ENCODE results near the gene ZNF135.

ZNF135 gene

DNA sequence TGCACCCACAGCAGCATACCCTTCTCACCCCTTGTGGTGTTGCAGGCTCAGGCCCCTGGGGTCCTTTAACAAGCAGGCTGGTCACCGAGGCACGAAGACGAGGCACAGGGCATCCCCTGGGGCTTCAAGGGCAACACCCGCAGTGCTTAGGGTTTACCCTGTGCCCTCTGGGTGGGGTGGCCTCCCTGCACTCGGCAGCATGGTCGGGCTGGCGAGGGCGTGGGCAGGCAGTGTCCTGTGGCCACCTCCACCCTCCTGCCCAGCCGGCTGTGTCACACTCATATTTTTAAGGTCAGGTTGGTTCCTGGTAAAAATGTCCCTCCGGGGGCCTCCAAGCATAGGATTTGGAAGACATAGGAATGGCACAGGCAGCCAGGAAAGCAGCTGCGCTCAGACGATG lies 11.4 kb upstream of the ZNF135 start:
- no peak for DNase-seq

DNA sequence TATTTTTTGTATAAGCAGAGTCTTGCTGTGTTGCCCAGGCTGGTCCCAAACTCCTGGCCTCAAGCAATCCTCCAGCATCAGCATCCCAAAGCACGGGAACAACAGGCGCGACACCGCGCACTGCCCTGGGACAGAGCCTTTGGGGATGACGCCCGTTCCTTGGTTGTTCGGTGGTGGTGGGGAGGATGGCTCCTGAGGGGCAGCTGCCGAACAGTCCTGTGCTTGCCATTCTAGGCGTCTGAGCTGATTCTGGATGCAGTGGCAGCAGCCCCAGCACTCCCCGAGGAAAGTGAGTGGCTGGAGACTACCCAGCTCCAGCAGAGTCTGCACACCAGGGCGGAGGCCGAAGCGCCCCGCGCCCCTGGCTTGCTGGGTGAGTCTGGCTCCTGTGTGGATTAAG lies 6.8 kb upstream of the ZNF135 start:
- DNase-seq = no peak

DNA sequence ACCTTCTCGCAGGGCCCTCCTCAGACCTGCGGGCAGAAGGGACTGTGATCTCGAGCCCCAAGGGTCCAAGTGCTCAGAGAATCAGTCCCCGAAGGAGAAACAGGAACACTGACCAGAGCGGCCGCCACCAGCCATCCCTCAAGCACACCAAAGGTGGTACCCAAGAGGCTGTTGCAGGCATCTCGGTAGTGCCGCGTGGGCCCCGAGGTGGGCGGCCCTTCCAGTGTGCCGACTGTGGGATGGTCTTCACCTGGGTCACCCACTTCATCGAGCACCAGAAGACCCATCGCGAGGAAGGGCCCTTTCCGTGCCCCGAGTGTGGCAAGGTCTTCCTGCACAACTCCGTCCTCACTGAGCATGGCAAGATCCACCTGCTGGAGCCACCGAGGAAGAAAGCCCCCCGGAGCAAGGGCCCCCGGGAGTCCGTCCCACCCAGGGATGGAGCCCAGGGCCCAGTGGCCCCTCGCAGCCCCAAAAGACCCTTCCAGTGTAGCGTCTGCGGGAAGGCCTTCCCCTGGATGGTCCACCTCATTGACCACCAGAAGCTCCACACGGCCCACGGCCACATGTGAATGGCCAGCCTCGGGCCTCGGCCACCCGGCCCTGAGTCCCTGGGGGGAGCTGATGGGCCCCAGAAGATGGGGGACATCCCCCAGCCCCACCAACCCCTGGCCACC lies 5.5 kb upstream of the ZNF135 start:
- no peak for DNase-seq

DNA sequence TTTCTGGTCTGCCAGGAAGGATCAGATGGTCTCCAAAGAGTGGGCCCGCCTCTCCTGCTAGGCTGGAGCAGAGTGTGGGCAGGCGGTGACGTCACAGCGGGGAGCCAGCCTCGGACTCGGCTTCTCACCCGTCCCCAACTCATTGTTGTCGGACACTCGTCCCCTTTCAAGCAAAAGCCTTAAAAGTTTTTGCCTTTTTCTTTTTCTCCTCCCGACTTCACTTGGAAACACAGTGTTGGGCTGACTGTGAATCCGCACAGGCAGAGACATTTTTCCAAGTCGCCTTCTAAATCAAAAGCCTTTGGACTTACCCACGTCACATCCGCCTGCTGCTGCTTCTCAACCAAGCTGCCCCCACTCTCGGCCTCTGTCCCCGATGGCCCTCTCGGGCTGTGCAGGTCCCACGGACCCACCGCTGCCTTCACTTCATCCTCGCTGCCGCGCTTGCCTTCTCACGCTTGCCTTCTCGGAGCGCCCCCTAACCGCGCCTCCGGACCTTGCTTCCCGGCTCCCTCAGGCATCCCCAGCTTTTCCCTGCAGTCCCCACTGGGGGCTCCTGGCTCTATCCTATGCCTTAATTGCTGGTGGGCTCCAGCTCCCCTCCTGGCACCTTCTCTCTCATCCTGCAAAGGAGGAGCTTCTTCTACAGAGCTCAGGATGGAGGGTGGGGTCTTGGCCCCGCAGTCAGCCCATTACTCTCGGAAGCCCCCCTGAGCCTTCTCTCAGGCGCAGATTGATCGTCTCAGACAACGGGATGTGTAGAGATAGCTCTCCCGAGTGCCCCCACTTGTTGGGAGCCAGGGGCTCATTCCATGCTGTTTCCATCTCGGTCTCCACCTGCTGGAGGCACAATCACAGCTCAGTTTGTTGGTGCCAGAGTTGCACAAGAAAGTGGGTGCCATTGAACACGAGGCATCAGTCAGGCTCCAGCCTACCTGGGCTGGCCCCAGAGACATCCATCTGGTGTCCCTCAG lies 3.9 kb upstream of the ZNF135 start:
- DNase-seq = no peak

DNA sequence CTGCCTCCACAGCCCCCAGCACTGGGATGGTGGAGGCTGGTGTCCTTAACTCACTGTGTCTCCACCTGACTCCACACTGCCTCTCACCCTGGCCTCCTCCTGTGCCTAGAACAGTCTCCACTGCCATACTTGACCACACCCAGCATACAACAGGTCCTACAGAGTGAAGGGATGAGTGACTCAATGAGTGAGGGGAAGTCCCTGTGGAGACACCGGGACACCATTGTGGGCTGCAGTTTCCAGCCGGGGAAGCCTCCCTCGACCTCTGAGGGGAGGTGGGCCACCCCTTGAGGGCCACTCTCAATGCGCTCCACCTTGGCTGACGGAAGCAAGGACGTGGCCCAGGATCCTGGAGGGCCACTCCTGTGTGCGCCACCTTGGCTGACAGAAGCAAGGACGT lies 2.8 kb upstream of the ZNF135 start:
- no peak for DNase-seq

DNA sequence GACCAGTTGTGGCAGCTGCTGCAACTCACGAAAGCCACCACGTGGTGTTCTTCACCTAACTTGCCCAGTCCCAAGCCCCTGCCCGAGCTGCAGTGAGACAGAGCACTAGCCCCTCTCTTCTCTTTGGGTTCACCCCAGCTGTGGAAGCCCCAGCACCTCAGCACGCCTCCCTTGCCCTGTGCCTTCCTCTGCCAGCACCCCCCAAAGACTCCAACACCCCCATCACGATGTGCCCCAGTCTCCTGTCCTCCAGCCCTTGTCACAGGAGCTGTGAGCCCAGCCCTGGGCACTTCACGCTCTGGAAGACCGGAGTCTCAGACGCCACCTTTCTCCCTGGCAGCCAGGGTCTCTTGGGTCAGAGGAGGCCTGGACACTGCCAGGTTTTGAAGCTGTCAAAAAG lies 2.2 kb upstream of the ZNF135 start:
- DNase-seq = no peak

DNA sequence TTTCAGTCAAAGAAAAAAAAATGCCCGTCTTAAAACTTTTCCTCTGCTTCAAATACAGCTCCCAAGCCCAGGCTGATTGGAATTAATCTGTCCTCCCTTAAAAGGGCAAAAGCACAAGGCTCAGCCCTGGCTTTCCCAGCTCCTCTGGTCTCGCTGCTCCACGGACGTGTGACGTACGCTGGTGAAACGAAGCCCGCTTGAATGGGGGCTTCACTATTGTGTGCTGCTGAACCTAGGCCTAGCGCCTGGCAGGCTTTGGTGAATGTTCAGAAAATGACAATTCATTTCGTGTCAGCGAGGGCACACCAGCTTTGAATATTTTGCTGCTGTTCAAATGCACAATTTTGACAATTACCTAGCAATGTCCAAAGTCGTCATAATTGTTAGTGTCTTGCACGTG lies 615 bp upstream of the ZNF135 start:
- no peak for DNase-seq

DNA sequence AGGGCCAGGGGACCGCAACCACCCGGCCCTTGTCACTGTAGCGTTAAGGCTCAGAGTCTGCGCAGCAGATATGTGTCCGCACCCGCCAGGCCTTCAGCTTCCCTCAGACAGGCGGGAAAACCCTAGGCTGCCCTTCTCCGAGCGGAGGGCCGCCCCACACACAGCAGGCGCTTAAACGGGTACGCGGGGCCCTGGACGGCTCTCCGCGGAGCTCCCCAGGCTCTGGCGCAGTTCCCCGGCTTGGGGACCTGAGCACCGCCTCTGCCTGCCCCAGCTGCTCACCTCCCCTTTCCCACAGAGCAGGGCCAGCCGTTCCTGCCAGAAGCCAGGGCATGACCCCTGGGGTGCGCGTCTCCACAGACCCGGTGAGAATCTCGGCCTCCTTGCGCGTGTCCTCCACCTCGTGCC lies 593 bp downstream of the ZNF135 start:
- no peak for DNase-seq

DNA sequence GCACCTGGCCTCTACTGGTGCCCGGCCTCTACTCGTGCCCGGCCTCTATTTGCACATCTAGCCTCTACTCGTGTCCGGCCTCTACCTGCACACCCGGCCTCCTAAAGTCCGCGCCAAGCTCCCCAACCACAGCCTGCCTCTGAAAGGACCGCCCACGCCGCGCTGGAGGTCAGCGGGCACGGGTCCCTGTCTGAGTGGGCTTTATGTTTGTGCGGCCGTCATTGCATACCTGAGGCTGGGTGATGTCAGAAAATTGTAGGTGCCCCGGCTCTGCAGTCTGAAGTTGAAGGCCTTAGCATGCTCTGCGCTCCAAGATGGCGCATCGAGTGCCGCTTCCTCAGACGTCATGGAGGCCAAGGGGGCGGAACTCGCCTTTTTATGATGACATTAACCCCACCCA lies 1.1 kb downstream of the ZNF135 start:
- no peak for DNase-seq

DNA sequence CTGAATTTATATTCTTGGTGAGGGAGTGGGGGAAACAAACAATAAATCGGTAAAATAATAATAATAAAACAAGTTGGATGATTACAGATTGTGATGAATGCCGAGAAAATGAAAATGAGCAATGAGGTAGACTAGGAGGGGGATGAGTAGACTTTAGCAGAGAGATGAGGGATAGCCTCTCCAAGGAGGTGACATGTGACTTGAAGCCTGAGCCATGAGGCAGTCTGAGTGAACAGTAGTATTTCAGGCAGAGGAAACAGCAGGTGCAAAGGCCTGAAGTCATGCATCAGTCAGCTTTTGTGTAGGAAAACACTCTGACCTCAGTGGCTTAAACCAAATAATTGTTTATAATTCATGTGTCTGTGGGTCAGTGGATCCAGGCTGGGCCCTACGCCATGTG lies 4.6 kb downstream of the ZNF135 start:
- DNase-seq = no peak

DNA sequence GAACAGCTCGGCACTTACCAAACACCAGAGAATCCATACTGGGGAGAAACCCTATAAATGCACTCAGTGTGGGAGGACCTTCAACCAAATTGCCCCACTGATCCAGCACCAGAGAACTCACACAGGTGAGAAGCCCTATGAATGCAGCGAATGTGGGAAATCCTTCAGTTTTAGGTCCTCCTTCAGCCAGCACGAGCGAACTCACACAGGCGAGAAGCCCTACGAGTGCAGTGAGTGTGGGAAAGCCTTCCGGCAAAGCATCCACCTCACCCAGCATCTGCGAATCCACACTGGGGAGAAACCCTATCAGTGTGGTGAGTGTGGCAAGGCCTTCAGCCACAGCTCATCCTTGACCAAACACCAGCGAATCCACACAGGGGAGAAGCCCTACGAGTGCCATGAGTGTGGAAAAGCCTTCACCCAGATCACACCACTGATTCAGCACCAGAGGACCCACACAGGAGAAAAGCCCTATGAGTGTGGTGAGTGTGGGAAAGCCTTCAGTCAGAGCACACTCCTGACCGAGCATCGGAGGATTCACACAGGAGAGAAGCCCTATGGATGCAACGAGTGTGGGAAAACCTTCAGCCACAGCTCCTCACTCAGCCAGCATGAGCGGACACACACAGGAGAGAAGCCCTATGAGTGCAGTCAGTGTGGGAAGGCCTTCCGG lies 8.3 kb downstream of the ZNF135 start:
- no peak for DNase-seq

DNA sequence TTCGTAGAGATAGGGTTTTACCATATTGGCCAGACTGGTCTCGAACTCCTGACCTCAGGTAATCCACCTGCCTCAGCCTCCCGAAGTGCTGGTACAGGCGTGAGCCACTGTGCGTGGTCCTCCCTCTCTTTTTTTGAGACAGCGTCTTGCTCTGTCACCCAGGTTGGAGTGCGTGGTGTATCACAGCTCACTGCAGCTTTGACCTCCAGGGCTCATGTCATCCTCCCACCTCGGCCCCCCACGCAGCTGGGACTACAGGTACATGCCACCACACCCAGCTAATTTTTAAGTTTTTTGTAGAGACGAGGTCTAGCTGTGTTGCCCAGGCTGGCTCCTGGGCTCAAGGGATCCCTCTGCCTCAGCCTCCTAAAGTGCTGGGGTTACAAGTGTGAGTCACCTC lies 20.7 kb downstream of the ZNF135 start:
- no peak for DNase-seq

DNA sequence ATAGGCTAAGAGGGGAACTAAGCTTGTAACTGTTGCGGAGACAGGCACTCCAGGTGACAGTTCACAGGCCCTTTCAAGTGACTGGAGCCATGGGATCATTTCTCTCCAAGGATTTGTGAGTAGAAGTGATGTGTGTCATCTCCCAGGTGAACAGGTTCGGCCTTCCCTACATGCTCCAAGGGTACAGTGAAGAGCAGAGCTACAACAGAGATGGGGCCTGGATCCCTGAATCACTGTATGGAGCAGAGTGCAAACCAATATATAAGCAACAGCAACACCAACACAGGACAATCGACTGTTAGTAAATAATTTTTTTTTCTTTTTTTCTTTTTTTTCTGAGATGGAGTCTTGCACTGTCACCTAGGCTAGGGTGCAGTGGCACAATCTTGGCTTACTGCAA lies 23.9 kb downstream of the ZNF135 start:
- no peak for DNase-seq

DNA sequence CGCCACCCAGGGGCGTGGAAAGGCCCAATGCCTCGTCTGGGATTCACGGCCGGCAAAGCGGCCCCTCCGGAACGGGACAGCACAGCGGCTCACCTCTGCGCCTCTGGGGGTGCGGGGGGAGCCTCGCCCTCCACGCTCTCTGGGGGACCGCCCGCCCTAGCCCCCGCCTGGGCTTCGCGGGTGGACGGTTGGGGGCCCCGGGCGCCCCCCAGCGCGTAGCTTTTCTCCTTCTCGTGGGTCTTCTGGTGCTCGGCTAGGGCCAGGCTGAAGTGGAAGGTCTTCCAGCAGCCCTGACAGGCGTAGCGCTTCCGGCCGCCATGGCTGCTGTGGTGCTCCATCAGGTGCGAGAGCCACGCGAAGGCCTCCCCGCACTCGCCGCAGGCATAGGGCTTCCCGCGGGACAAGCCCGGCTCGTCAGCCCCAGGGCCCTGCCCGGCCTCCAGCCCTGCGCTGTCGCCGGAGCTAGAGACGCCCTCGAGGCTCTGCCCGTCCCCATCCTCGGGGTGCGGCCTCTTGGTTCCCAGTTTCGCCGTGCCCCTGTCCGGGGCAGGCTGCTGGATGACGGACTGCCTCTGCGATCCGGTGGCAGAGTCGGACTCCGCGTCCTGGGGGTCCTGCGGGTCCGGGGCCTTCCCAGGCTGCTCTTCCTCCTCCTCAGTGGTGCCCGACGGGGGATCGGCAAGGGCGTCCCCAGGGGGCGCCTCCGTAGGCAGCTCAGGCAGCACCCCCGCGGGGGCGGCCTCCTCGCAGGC lies 25.7 kb downstream of the ZNF135 start:
- DNase-seq = no peak

DNA sequence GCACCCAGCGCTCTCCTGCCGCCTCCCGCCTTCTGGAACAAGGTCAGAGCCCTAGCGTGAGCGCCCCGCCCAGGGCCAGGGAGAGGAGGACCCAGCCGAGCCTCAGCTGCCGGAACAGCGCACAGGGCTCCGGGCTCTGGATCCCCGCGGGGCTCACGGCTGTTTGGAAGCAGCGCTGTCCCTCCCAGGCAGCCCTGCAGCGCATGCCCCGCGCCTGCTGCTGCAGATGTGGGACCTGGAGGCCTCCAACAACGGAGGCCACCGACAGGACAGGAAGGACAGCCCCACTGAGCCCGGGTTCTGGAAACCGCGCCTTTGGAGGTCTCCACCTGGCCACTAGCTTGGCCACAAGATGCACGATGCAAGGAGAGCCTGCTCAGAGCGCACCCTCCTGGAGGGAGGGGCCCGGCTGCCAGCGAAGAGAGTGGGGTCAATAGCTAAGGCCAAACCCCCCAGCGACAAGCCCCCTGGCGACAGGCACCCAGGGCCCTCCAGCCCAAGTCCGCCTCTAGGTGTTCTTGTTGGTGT lies 26.3 kb downstream of the ZNF135 start:
- DNase-seq = no peak

DNA sequence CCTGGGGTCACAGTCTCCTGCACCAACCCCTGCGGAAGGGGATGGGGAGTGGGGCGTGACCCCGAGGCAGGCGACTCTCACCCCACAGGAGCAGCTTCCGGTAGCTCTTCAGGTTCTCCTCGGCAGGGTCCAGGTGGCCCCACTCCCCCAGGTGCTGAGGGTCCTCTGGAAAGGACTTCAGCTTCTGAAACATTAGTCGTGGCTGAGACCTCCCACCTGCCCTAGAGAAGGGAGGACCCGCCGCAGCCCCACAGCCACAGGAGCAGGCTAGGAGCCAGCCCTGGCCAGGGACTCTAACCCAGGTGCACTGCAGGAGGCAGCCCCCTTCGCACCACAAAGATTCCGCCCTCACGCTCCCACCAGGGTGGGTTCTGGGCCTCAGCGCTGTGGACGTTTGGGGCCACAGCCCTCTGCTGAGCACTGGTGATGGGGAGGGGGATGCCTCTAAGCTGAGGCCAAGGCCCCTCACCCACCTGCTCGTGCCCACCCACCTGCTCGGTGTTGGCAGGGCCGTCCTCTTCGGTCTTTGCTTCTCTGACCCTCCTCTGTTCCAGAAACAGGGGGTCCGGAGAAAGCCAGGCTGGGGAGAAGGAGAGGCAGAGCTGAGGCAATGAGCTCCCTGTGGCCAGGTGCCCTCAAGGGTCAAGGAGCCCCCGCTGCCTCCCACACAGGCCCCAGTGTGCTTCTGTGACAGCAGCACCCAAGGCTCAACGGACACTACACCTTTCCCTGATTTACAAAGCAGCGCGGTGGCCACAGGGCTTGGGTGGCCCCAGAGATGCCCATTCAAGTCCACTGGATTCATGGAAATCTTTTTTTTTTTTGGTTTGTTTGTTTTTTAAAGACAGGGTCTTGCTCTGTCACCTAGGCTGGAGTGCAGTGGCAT lies 28.0 kb downstream of the ZNF135 start:
- no peak for DNase-seq

DNA sequence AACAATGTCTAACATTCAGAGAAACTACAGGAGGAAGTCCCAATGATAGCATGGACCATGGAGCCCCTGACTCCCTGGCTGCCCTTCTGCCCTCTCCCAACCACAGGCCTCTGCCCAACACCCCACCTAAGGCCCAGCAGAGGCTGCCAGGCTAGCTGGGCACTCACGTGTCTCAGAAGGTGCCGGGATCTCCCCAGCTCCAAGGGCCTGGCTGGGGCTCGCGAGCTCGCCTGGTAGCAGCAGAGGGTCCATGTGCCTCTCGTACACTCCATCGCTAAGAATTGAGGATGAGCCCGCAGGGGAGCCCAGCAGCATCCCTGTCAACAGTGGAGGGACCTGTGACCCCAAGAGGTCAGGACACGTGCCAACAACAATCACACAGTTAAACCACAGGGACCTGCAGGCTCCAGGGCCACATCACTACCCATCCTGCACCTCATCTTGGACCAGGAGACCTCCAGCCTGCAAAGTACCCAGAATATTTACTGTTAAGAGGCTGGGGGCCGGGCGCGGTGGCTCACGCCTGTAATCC lies 29.5 kb downstream of the ZNF135 start:
- no peak for DNase-seq

DNA sequence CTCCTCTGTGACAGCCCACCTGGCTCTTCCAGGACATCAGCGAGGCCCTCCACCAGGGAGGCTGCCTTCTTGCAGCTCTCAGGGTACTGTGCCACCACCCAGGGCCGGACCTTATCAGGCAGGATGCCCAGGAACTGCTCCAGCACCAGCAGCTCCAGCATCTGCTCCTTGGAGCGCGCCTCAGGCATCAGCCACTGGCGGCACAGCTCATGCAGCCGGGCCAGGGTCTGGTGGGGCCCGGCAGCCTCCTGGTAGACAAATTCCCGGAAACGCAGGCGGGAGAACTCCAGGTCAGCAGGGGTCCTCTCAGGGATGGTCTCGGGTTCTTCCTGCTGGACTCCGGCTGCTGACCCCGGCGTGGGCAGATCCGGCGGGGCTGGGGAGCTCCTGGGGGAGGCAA lies 30.8 kb downstream of the ZNF135 start:
- no peak for DNase-seq

DNA sequence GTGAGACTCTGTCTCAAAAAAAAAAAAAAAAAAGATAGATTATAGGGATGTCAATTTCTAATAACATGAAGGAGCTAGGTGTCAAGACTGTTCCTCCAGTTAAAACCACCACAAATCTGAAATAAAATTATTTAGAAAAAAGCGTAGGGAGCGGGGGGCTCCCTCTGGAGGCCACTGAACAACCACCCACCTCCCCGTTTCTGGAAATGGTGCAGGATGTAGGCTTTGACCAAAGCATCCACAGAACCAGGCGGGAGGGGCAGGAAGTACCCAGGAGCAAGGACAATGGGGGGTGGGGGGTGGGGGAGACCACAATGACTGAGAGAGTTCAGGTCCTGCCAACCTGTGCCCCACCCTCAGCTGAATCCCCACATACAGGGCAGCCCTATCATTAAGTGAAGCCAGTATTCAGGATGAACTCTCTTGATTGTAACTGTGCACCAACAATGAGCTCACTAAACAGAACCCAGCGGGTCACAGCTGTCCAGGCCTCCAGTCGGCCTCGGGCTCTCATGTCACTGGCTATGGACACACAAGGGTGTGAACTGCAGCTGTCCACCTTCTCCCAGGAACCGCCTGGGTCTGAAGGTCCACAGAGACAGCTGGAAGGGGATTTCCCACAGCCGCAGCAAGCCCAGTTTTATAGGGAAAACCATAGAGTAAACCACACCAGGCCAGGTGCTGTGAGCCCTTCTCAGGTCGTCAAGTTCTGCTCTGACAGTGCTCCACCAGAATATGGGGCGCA lies 32.3 kb downstream of the ZNF135 start:
- no peak for DNase-seq

DNA sequence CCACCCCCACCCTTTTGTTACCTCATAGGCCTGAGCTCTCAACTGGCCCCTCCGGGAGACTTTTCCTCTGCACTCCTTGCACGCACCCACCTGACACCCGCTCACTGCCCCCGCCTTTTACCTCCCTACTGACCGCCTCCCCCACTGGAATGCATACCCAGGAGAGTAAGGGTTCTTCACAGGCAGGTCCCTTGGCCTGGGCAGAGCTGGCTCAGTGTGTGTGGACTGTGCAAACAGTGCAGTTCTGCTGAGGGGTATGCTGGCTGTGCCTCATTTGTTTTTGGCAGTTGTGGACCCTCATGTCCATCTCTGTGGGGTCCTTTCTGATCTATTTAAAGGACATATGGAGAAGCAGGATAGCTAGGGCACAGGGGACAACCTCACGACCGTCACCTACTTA lies 34.0 kb downstream of the ZNF135 start:
- DNase-seq = no peak

DNA sequence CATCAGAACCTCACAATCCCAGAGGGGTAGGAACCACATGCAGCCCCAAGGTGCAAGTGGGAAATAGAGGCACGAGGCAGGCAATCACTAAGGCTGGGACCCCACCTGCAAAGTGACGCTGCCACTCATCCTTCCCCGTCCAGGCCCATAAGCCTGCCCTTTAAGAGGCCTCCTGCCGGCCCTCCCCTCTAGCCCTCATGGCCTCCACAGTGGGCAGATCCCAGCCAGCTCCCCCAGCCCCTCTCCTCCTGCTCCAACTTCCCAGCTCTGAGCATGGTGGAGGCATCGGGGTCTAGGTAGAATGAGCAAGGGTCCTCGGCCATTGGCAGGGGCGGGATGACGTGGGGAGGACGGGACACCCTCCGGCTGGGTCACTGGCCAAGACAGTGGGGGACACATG lies 36.2 kb downstream of the ZNF135 start:
- DNase-seq = no peak
